ENCODE measurements around the gene PHACTR1. TPM values are rescaled to one million over a fixed set of nuclear protein-coding genes. Genes with fewer than 3 reads are reported as not detected.

The PHACTR1 gene
- total RNA-seq, 1 experiment from 2014 or later, result 0.05 TPM

- no peak overlapping the region for H3K27ac ChIP-seq (ENCODE audit: low read length)
Observed at GRCh38 chr6:13304101-13304500, 587.5 kb downstream of the PHACTR1 start.

GRCh38 chr6:13304580-13305260, 588.2 kb downstream of the PHACTR1 start:
- in situ Hi-C loops (cut with HindIII; ENCODE audit: low pct_unique_long_range_greater_than_20kb, low sequenced_read_pairs), result no loop called here
- Histone ChIP-seq H3K27ac (ENCODE audit: low read length) (no peak overlapping the region), H3K4me3 (ENCODE audit: low read depth in 2 of 2, low read length in 2 of 2) (no peak overlapping the region), H3K4me1 (ENCODE audit: control insufficient read depth, insufficient read depth, low read length) (no peaks in the 10 kb centered on the region), H3K27me3 (ENCODE audit: control insufficient read depth, insufficient read depth, low read length) (no peaks in the 10 kb centered on the region), H3K36me3 (ENCODE audit: control insufficient read depth, insufficient read depth, low read length) (peaks cover 16% of the 10 kb centered on the region), H3K9me3 (ENCODE audit: control insufficient read depth, insufficient read depth, low read depth, low read length) (no peaks in the 10 kb centered on the region)
- BruUV-seq (replicated peaks), result no TSS peak
- TF ChIP-seq CTCF (IDR thresholded peaks at IDR 0.05), result no peak
- TF ChIP-seq REST (IDR thresholded peaks at IDR 0.05; ENCODE audit: insufficient read depth in 1 of 2, low read depth in 2 of 2, low read length in 1 of 2), result no peak
- TF ChIP-seq POLR2AphosphoS5 (IDR thresholded peaks at IDR 0.05; ENCODE audit: low read depth, low read length), result no peak
- TF ChIP-seq TCF7L2 (IDR thresholded peaks at IDR 0.05; ENCODE audit: low read depth, low read length), result no peak
- TF ChIP-seq SIN3A (IDR thresholded peaks at IDR 0.05; ENCODE audit: borderline replicate concordance, insufficient read depth, low read depth, low read length), result no peak
- ATAC-seq (no peak), DNase-seq (ENCODE audit: low read depth, low spot score) (no peak)
- ChIA-PET POLR2A (no interaction called here), CTCF (no interaction called here)
- intact Hi-C loops (cut with micrococcal nuclease; ENCODE audit: unreplicated experiment), result no loop called here

More at GRCh38 chr6:13304101-13304500, 587.5 kb downstream of the PHACTR1 start:
- Histone ChIP-seq H3K27me3 (ENCODE audit: control insufficient read depth, insufficient read depth, low read length) (no peaks in the 10 kb centered on the region), H3K36me3 (ENCODE audit: control insufficient read depth, insufficient read depth, low read length) (peaks cover 12% of the 10 kb centered on the region), H3K4me1 (ENCODE audit: control insufficient read depth, insufficient read depth, low read length) (no peaks in the 10 kb centered on the region), H3K9me3 (ENCODE audit: control insufficient read depth, insufficient read depth, low read depth, low read length) (no peaks in the 10 kb centered on the region), H3K4me3 (ENCODE audit: low read depth in 2 of 2, low read length in 2 of 2) (no peak overlapping the region)
- BruUV-seq (replicated peaks), result no TSS peak
- no peak for ATAC-seq
- CTCF ChIA-PET, result no interaction called here
- in situ Hi-C loops (cut with HindIII; ENCODE audit: low pct_unique_long_range_greater_than_20kb, low sequenced_read_pairs) (no loop called here), intact Hi-C loops (cut with micrococcal nuclease; ENCODE audit: unreplicated experiment) (no loop called here)
- POLR2A ChIA-PET, result no interaction called here
- TF ChIP-seq TCF7L2 (IDR thresholded peaks at IDR 0.05; ENCODE audit: low read depth, low read length) (no peak), CTCF (IDR thresholded peaks at IDR 0.05) (no peak), REST (IDR thresholded peaks at IDR 0.05; ENCODE audit: insufficient read depth in 1 of 2, low read depth in 2 of 2, low read length in 1 of 2) (no peak), POLR2AphosphoS5 (IDR thresholded peaks at IDR 0.05; ENCODE audit: low read depth, low read length) (no peak), SIN3A (IDR thresholded peaks at IDR 0.05; ENCODE audit: borderline replicate concordance, insufficient read depth, low read depth, low read length) (no peak)
- DNase-seq (ENCODE audit: low read depth, low spot score), result no peak
